Measurements from ENCODE around the gene PFN4. TPM values are rescaled to one million over a fixed set of nuclear protein-coding genes. Genes with fewer than 3 reads are reported as not detected.

The PFN4 gene
- total and polyA plus RNA-seq, 9 of the 15 experiments (the other 6 are each of a cell fraction or from before 2014, with no cell fraction given) = 0.07 to 0.54 (median 0.31) TPM; not detected in 2

DNA sequence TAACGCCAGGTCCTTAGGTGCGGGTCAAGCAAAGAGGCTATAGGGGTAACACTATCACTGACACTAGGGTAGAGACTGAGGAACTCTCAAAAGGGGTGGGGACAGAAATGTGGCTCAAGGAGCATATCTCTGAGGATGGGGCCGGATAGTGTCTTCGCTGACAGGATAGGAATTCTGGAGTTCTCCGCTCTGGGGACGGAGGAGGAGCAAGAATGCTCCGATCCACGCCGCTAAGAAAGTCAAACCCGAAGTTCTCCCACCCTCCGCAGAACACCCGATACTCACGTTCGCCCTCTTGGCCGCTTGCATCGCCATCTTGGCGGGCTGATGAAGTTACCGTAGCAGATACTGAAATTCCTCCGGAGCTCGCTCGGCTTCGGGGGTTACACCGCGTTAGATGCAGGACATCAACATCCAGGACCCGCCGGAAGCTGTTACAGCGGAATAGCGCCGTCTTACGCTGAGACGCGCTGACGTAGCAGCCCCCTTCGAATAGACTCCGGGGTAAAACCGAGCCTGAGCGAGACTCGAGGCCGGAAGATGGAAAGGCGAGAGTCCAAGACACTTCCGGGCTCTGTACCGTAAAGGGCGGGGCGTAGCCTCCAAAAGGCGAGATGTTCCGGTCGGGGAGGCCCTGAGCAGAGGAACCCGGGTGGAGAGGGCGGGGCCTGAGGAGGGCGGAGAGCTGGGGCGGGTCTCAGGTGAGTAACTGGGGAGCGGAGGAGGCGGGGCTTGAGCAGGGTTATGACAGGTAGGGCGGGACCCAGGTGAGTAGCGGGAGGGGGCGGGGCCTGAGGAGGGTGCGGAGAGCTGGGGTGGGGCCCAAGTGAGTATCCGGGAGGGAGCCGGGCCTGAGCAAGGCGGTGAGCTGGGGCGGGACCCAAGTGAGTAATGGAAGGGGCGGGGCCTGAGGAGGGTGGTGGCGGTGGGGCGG lies 47.0 kb downstream of the PFN4 start, which contains the start of gene SF3B6 (continued):
- TF ChIP-seq, protein P1, sequence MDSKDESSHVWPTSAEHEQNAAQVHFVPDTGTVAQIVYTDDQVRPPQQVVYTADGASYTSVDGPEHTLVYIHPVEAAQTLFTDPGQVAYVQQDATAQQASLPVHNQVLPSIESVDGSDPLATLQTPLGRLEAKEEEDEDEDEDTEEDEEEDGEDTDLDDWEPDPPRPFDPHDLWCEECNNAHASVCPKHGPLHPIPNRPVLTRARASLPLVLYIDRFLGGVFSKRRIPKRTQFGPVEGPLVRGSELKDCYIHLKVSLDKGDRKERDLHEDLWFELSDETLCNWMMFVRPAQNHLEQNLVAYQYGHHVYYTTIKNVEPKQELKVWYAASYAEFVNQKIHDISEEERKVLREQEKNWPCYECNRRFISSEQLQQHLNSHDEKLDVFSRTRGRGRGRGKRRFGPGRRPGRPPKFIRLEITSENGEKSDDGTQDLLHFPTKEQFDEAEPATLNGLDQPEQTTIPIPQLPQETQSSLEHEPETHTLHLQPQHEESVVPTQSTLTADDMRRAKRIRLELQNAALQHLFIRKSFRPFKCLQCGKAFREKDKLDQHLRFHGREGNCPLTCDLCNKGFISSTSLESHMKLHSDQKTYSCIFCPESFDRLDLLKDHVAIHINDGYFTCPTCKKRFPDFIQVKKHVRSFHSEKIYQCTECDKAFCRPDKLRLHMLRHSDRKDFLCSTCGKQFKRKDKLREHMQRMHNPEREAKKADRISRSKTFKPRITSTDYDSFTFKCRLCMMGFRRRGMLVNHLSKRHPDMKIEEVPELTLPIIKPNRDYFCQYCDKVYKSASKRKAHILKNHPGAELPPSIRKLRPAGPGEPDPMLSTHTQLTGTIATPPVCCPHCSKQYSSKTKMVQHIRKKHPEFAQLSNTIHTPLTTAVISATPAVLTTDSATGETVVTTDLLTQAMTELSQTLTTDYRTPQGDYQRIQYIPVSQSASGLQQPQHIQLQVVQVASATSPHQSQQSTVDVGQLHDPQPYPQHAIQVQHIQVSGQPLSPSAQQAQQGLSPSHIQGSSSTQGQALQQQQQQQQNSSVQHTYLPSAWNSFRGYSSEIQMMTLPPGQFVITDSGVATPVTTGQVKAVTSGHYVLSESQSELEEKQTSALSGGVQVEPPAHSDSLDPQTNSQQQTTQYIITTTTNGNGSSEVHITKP (IDR thresholded peaks at IDR 0.05; ENCODE audit: partially characterized antibody) = peak; percentile 53
- TF ChIP-seq GATAD2A (IDR thresholded peaks at IDR 0.05) = 0 out of 2 replicates have a peak, but pooled peaks have one; percentile 42
- TF ChIP-seq KAT7 (CRISPR knock-in tag; IDR thresholded peaks at IDR 0.05; ENCODE audit: borderline replicate concordance) = 0 out of 2 replicates have a peak, but pooled peaks have one; percentile 50
- TF ChIP-seq, protein P2, sequence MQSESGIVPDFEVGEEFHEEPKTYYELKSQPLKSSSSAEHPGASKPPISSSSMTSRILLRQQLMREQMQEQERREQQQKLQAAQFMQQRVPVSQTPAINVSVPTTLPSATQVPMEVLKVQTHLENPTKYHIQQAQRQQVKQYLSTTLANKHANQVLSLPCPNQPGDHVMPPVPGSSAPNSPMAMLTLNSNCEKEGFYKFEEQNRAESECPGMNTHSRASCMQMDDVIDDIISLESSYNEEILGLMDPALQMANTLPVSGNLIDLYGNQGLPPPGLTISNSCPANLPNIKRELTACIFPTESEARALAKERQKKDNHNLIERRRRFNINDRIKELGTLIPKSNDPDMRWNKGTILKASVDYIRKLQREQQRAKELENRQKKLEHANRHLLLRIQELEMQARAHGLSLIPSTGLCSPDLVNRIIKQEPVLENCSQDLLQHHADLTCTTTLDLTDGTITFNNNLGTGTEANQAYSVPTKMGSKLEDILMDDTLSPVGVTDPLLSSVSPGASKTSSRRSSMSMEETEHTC (IDR thresholded peaks at IDR 0.05) = peak; percentile 25; the same call in 1 of the 2 replicates
- peak; percentile 53 to 93 for TF ChIP-seq RCOR1 (IDR thresholded peaks at IDR 0.05; ENCODE audit: borderline replicate concordance in 1 of 2, low read depth in 2 of 2, low read length in 2 of 2)
- TF ChIP-seq, protein P3, sequence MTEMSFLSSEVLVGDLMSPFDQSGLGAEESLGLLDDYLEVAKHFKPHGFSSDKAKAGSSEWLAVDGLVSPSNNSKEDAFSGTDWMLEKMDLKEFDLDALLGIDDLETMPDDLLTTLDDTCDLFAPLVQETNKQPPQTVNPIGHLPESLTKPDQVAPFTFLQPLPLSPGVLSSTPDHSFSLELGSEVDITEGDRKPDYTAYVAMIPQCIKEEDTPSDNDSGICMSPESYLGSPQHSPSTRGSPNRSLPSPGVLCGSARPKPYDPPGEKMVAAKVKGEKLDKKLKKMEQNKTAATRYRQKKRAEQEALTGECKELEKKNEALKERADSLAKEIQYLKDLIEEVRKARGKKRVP (CRISPR knock-in tag; IDR thresholded peaks at IDR 0.05) = no peak
- TF ChIP-seq EGR1 (conservative IDR thresholded peaks at IDR 0.05) = peak; percentile 65
- TF ChIP-seq FOXA3 (CRISPR knock-in tag; conservative IDR thresholded peaks at IDR 0.05 in 1 of 2, IDR thresholded peaks at IDR 0.05 in 1 of 2) = peak; percentile 27 to 66; a peak in 1 of 4 replicates
- TF ChIP-seq KLF1 (tag; IDR thresholded peaks at IDR 0.05) = peak; percentile 82
- peak; percentile 64 for TF ChIP-seq L3MBTL2 (IDR thresholded peaks at IDR 0.05)
- TF ChIP-seq PURB (CRISPR knock-in tag; IDR thresholded peaks at IDR 0.05; ENCODE audit: low read depth) = no peak
- peak; percentile 47 for TF ChIP-seq MEIS2 (IDR thresholded peaks at IDR 0.05; ENCODE audit: partially characterized antibody)
- peak; percentile 83 for TF ChIP-seq ESRRA (IDR thresholded peaks at IDR 0.05; ENCODE audit: borderline replicate concordance, low read depth)
- TF ChIP-seq, protein P4, sequence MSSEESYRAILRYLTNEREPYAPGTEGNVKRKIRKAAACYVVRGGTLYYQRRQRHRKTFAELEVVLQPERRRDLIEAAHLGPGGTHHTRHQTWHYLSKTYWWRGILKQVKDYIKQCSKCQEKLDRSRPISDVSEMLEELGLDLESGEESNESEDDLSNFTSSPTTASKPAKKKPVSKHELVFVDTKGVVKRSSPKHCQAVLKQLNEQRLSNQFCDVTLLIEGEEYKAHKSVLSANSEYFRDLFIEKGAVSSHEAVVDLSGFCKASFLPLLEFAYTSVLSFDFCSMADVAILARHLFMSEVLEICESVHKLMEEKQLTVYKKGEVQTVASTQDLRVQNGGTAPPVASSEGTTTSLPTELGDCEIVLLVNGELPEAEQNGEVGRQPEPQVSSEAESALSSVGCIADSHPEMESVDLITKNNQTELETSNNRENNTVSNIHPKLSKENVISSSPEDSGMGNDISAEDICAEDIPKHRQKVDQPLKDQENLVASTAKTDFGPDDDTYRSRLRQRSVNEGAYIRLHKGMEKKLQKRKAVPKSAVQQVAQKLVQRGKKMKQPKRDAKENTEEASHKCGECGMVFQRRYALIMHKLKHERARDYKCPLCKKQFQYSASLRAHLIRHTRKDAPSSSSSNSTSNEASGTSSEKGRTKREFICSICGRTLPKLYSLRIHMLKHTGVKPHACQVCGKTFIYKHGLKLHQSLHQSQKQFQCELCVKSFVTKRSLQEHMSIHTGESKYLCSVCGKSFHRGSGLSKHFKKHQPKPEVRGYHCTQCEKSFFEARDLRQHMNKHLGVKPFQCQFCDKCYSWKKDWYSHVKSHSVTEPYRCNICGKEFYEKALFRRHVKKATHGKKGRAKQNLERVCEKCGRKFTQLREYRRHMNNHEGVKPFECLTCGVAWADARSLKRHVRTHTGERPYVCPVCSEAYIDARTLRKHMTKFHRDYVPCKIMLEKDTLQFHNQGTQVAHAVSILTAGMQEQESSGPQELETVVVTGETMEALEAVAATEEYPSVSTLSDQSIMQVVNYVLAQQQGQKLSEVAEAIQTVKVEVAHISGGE (CRISPR knock-in tag; IDR thresholded peaks at IDR 0.05) = peak; percentile 96 to 100 (median 99)
- peak; percentile 76; the same call in 1 of the 2 replicates for TF ChIP-seq ZKSCAN1 (IDR thresholded peaks at IDR 0.05; ENCODE audit: low read depth, low read length)
- TF ChIP-seq ZNF354B (CRISPR knock-in tag; IDR thresholded peaks at IDR 0.05) = no peak
